Measurements from ENCODE around the gene APOL3. TPM values are rescaled to one million over a fixed set of nuclear protein-coding genes. Genes with fewer than 3 reads are reported as not detected.

APOL3 gene
- total and polyA plus RNA-seq, 2 of the 13 experiments (the other 11 are each of a cell fraction or from before 2014, with no cell fraction given): 3.8 to 5.4 TPM

DNA sequence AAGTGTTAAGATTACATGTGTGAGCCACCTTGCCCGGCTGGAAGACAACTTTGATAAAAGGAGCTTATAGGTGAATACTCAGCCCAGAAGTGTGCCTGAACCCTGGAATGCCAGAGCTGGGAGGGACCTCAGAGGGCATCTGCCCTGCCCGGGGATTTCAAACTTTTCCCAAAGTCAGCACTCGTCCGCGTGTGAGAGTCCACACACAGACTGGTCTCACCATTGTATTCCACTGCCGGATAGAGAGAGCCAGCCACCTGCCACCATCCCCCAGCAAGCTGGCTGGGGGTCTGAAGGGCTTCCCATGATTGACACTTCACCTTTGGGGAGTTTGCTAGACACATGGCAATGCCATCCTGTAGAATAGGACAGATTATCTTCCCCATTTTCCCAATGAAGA lies 49.2 kb downstream of the APOL3 start:
- Histone ChIP-seq H3K9me3 (ENCODE audit: low read length) (no peaks in the 10 kb centered on the region), H3K4me1 (ENCODE audit: insufficient read depth, low read length) (peaks cover 13% of the 10 kb centered on the region), H3K4me3 (replicated peaks in 1 of 3; ENCODE audit: insufficient read depth in 1 of 3, low read depth in 2 of 3, low read length in 3 of 3) (no peak overlapping the region), H3K9ac (ENCODE audit: insufficient read depth, low read depth, low read length) (no peak overlapping the region), H3K27ac (ENCODE audit: extremely low read length, insufficient read depth, low read length) (no peak overlapping the region), H3K27me3 (ENCODE audit: control insufficient read depth in 1 of 2, insufficient read depth in 2 of 2, low read length in 2 of 2) (0 out of 5 replicates have a peak, but pooled peaks cover 0 to 11% of the 10 kb centered on the region in 2 experiments), H3K4me2 (ENCODE audit: low read depth, low read length) (no peak overlapping the region), H3K79me2 (ENCODE audit: insufficient read depth, low read length) (no peaks in the 10 kb centered on the region), H3K36me3 (replicated peaks in 1 of 2; ENCODE audit: control insufficient read depth in 1 of 2, insufficient read depth in 2 of 2, low read length in 2 of 2) (no peaks in the 10 kb centered on the region), H4K20me1 (ENCODE audit: insufficient read depth, low read length) (no peaks in the 10 kb centered on the region), H2AFZ (ENCODE audit: low read length) (no peak overlapping the region)
- in situ Hi-C loops (cut with HindIII; ENCODE audit: extremely low pct_ligation_motif_present, low pct_unique_long_range_greater_than_20kb): loop anchor here (25.0 kb wide), 1 partner anchor 374 kb away; no protein-coding TSS in a partner anchor
- intact Hi-C loops (cut with micrococcal nuclease; ENCODE audit: unreplicated experiment): no loop called here
- FAIRE-seq (no peak), ATAC-seq (no peak), DNase-seq (ENCODE audit: low spot score) (no peak)
- BruUV-seq (replicated peaks): no TSS peak
- POLR2A ChIA-PET: no interaction called here
- TF ChIP-seq, protein P1, sequence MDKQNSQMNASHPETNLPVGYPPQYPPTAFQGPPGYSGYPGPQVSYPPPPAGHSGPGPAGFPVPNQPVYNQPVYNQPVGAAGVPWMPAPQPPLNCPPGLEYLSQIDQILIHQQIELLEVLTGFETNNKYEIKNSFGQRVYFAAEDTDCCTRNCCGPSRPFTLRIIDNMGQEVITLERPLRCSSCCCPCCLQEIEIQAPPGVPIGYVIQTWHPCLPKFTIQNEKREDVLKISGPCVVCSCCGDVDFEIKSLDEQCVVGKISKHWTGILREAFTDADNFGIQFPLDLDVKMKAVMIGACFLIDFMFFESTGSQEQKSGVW (CRISPR knock-in tag; IDR thresholded peaks at IDR 0.05; ENCODE audit: borderline replicate concordance): no peak
- 52% methylated on average over 6 of the region's 6 CpGs for WGBS (ENCODE audit: low lambda C conversion rate)
- CTCF ChIA-PET (ENCODE audit: low intra/inter-chr PET ratio, low total read pairs): no interaction called here

DNA sequence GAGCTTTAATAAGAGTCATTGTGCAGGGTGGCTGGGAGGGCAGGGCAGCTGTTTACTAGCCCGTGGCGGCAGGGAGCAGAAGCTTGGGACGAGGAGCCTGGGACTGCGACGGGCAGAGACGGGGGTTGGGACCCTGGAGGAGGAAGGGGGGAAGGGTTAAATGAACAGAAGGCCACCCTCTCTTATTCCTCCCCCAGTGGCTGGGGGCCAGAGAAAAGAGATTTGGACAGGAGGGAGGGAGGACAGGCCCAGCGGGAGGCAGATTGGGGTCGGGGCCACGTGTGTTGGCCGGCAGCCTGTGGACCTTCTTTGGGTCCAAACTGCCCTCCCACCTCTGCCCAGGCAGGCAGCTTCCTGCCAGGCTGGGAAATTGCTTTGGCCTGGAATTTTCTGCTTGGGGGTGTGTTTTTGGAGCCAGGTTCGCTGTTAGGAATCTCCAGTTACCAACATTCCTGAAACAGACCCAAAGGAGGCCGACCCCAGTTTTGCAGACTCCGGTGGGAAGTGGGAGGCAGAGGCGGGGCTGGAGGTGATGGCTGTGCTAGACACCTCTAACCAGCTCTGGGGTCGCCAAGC lies 50.2 kb downstream of the APOL3 start:
- POLR2A ChIA-PET: no interaction called here
- WGBS (ENCODE audit: low lambda C conversion rate): 26% methylated on average over 15 of the region's 15 CpGs
- ATAC-seq (peak; percentile 59), FAIRE-seq (no peak), DNase-seq (ENCODE audit: low spot score) (no peak)
- CTCF ChIA-PET (ENCODE audit: low intra/inter-chr PET ratio, low total read pairs): no interaction called here
- TF ChIP-seq, protein P2, sequence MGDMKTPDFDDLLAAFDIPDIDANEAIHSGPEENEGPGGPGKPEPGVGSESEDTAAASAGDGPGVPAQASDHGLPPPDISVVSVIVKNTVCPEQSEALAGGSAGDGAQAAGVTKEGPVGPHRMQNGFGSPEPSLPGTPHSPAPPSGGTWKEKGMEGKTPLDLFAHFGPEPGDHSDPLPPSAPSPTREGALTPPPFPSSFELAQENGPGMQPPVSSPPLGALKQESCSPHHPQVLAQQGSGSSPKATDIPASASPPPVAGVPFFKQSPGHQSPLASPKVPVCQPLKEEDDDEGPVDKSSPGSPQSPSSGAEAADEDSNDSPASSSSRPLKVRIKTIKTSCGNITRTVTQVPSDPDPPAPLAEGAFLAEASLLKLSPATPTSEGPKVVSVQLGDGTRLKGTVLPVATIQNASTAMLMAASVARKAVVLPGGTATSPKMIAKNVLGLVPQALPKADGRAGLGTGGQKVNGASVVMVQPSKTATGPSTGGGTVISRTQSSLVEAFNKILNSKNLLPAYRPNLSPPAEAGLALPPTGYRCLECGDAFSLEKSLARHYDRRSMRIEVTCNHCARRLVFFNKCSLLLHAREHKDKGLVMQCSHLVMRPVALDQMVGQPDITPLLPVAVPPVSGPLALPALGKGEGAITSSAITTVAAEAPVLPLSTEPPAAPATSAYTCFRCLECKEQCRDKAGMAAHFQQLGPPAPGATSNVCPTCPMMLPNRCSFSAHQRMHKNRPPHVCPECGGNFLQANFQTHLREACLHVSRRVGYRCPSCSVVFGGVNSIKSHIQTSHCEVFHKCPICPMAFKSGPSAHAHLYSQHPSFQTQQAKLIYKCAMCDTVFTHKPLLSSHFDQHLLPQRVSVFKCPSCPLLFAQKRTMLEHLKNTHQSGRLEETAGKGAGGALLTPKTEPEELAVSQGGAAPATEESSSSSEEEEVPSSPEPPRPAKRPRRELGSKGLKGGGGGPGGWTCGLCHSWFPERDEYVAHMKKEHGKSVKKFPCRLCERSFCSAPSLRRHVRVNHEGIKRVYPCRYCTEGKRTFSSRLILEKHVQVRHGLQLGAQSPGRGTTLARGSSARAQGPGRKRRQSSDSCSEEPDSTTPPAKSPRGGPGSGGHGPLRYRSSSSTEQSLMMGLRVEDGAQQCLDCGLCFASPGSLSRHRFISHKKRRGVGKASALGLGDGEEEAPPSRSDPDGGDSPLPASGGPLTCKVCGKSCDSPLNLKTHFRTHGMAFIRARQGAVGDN (CRISPR knock-in tag; IDR thresholded peaks at IDR 0.05): peak; percentile 48; the same call in 1 of the 2 replicates
- TF ChIP-seq JUND (CRISPR knock-in tag; IDR thresholded peaks at IDR 0.05): no peak
- Histone ChIP-seq H3K27me3 (ENCODE audit: control insufficient read depth in 1 of 2, insufficient read depth in 2 of 2, low read length in 2 of 2) (peaks cover 0 to 11% of the 10 kb centered on the region in 2 experiments; a peak in 1 of 5 replicates), H4K20me1 (ENCODE audit: insufficient read depth, low read length) (no peaks in the 10 kb centered on the region), H3K27ac (ENCODE audit: extremely low read length, insufficient read depth, low read length) (no peak overlapping the region), H3K36me3 (replicated peaks in 1 of 2; ENCODE audit: control insufficient read depth in 1 of 2, insufficient read depth in 2 of 2, low read length in 2 of 2) (no peaks in the 10 kb centered on the region), H2AFZ (ENCODE audit: low read length) (no peak overlapping the region), H3K9ac (ENCODE audit: insufficient read depth, low read depth, low read length) (no peak overlapping the region), H3K4me2 (ENCODE audit: low read depth, low read length) (peak overlapping the region; percentile 64), H3K9me3 (ENCODE audit: low read length) (no peaks in the 10 kb centered on the region), H3K79me2 (ENCODE audit: insufficient read depth, low read length) (no peaks in the 10 kb centered on the region), H3K4me3 (replicated peaks in 1 of 3; ENCODE audit: insufficient read depth in 1 of 3, low read depth in 2 of 3, low read length in 3 of 3) (peak overlapping the region in 1 of 3 experiments; percentile 58; a peak in 1 of 6 replicates), H3K4me1 (ENCODE audit: insufficient read depth, low read length) (peaks cover 13% of the 10 kb centered on the region)
- no TSS peak for BruUV-seq (replicated peaks)
- in situ Hi-C loops (cut with HindIII; ENCODE audit: extremely low pct_ligation_motif_present, low pct_unique_long_range_greater_than_20kb) (loop anchor here (25.0 kb wide), 1 partner anchor 373 kb away; no protein-coding TSS in a partner anchor), intact Hi-C loops (cut with micrococcal nuclease; ENCODE audit: unreplicated experiment) (no loop called here)

Measured in HepG2 (cell line).